Measurements from ENCODE around the gene ELK4.
A peak's percentile ranks its signal among the peaks of the same experiment; 100 is the strongest.

ELK4 gene

DNA sequence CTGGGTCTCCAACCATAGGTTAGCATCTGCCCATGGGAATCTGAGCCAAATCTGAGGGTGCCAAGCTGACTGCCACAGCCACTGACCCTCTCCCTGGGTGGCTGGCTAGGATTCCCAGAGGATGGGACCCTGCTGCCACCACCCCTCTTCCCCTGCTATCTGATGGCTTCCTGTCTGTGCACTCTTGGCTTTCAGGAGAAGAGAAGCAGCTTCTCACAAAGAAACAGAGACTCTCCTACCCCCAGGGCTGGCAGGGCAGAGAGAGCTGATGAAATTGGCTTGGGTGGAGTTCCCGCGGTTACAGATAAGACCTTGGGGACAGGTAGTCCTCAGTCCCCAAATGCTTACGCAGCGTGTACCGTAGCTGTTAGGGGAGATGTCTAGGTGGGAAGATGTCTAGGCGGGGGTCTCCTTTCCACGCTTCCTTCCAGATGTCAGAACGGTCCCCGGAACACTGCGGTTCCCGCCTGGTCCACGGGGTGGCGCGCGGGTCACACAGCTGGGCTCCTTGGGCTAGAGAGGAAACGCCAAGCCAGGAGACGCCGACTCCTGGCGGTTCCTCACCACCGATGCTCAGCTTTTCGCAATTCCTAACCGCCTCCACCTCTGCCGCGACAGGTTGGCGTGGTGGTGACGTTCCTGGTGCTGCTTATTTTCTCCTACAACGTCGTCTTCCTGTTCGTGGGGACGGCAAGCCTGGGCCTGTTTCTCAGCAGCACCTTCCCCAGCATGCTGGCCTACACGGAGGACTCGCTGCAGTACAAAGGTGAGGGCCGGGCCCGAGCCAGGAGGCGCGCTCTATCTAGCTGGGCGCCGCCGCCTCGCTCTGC is 40.1 kb downstream of the ELK4 start:
- DNase-seq (ENCODE audit: low read depth) = peak; percentile 47
- TF ChIP-seq CTCF (IDR thresholded peaks at IDR 0.05; ENCODE audit: low read depth, low read length, missing control alignments) = peak; percentile 98
- peak overlapping the region; percentile 37 for H3K4me3 ChIP-seq (ENCODE audit: low read depth, low read length)
- in situ Hi-C loops (cut with HindIII; ENCODE audit: low sequenced_read_pairs) = loop anchor here (5.0 kb wide), 1 partner anchor 41 kb away; the partner anchor contains the start of gene ELK4

GRCh38 chr1:205590777-205591513 is 40.9 kb downstream of the ELK4 start:
- no peak for TF ChIP-seq CTCF (IDR thresholded peaks at IDR 0.05; ENCODE audit: low read depth, low read length, missing control alignments)
- in situ Hi-C loops (cut with HindIII; ENCODE audit: low sequenced_read_pairs) = loop anchor here (5.0 kb wide), 1 partner anchor 41 kb away; the partner anchor contains the start of gene ELK4
- no peak overlapping the region for H3K4me3 ChIP-seq (ENCODE audit: low read depth, low read length)

GRCh38 chr1:205590457-205590768 is 41.4 kb downstream of the ELK4 start:
- no peak for TF ChIP-seq CTCF (IDR thresholded peaks at IDR 0.05; ENCODE audit: low read depth, low read length, missing control alignments)
- no peak for DNase-seq (ENCODE audit: low read depth)
- in situ Hi-C loops (cut with HindIII; ENCODE audit: low sequenced_read_pairs) = loop anchor here (5.0 kb wide), 1 partner anchor 42 kb away; the partner anchor contains the start of gene ELK4
- no peak overlapping the region for H3K4me3 ChIP-seq (ENCODE audit: low read depth, low read length)

More at GRCh38 chr1:205590777-205591513, 40.9 kb downstream of the ELK4 start:
- DNase-seq (ENCODE audit: low read depth) = no peak

GRCh38 chr1:205589618-205590456 is 42.0 kb downstream of the ELK4 start:
- in situ Hi-C loops (cut with HindIII; ENCODE audit: low sequenced_read_pairs) = loop anchor here (5.0 kb wide), 3 partner anchors 42 to 122 kb away; partner anchors contain the start of gene ELK4
- no peak for TF ChIP-seq CTCF (IDR thresholded peaks at IDR 0.05; ENCODE audit: low read depth, low read length, missing control alignments)
- DNase-seq (ENCODE audit: low read depth) = no peak
- H3K4me3 ChIP-seq (ENCODE audit: low read depth, low read length) = no peak overlapping the region

- TF ChIP-seq CTCF (IDR thresholded peaks at IDR 0.05; ENCODE audit: low read depth, low read length, missing control alignments) = no peak
- in situ Hi-C loops (cut with HindIII; ENCODE audit: low sequenced_read_pairs) = loop anchor here (5.0 kb wide), 2 partner anchors 63 to 123 kb away; no protein-coding TSS in a partner anchor
- H3K4me3 ChIP-seq (ENCODE audit: low read depth, low read length) = no peak overlapping the region
- DNase-seq (ENCODE audit: low read depth) = no peak
Measured at GRCh38 chr1:205589046-205589445, 42.8 kb downstream of the ELK4 start.

- TF ChIP-seq CTCF (IDR thresholded peaks at IDR 0.05; ENCODE audit: low read depth, low read length, missing control alignments) = peak; percentile 62
- no peak overlapping the region for H3K4me3 ChIP-seq (ENCODE audit: low read depth, low read length)
- in situ Hi-C loops (cut with HindIII; ENCODE audit: low sequenced_read_pairs) = loop anchor here (5.0 kb wide), 2 partner anchors 64 to 124 kb away; no protein-coding TSS in a partner anchor
- DNase-seq (ENCODE audit: low read depth) = no peak
Measured at GRCh38 chr1:205588636-205589035, 43.2 kb downstream of the ELK4 start.
